DMS114 treated with DMSO at 0.1 percent for 48 hours (cell line): ENCODE results near the gene E2F6.

Experiments
- DNase-seq: peaks from one replicate; lab custom pipeline; 2025; ENCODE audit not compliant: unreplicated experiment; lab: John Stamatoyannopoulos, UW

E2F6 gene

DNA sequence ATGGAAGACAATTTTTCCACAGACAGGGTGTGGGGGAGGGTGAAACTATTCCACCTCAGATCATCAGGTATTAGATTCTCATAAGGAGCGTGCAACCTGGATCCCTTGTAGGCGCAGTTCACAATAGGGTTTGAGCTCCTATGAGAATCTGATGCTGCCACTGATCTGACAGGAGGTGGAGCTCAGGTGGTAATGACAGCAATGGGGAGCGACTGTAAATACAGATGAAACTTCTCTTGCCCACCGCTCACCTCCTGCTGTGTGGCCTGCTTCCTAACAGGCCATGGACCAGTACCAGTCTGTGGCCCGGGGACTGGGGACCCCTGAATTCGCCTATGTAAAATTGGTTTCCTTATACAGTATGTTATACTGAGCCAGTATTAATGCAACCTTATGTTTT, 27.3 kb upstream of the E2F6 start:
- DNase-seq: no peak

DNA sequence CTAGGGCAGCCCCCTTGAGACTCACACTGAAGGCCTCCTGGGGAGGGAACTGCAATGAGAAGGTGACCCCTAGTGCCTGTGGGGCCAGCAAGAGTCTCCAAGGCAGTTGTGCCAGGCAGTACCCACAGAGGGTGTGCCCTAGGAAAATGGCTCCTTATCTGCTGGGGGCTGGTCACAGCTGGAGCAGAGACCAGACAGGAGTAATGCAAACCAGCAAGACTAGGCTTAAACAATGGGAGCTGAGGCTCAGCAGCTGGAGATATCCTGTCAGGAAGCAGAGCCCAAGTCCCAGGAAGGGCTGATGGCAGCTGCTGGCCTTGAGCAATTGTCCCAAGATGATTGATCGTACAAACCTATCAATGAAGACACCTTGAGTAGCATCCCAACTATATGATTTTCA, 26.8 kb upstream of the E2F6 start:
- no peak for DNase-seq

DNA sequence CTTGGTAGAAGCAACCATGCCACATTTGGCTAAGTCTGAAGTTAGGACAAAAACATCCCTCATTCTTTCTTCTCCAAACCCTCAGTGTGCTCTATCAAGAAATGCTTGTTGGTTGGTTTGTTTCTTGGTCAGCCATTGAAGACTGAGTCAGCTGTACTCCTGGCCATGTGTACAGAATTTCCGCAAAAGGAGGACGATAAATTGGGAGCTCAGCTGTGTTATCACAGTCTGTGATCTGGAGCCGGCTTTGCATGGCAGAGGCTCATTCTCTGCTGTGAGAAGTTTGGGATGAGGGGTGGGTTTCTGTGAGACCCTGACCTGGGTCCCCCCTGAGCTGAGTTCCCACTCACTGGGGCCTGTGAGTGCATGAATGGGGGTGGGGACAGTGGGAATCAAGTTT, 26.3 kb upstream of the E2F6 start:
- no peak for DNase-seq

DNA sequence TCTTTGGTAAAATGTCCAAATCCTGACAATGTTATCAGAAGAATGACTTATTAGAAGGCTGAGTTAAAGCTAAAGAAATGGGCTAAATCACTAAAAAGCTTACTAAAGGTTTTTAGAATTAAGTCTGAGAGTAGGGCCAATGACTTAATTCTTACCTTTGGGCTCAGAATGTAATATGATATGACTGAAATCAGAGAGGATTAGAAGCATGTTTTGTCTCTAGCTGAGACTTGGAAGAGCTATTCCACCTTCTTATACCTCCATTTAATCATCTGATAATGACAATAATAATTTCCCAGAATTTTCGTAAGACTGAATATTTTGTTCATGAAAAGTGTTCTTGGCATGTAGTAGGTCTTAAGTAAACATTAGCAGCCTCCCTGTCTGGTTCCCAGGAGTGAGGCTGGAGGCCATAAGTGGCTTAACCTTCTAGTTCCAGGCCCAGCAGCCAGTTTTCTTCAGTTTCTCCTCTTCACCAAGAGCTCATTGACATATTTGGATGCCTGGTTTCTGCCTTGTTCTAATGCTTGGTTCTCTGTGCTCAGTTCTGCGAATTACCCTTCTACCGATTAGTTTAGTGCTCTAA, 25.5 kb upstream of the E2F6 start:
- DNase-seq: no peak

DNA sequence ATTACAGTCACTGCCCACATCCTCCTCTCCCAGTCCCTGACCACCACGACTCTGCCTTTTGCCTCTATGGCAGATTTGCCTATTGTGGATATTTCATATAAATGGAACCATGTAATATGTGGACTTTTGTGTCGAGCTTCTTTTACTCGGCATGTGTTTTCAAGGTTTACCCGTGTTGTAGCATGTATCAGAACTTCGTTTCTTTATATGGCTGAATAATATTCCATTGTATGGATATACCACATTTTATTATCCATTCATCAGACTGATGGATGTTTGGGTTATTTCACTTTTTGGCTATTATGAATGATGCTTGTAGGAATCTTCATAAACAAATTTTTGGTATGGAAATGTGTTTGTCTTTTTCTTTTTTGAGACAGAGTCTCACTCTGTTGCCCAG, 24.2 kb upstream of the E2F6 start:
- DNase-seq: no peak

DNA sequence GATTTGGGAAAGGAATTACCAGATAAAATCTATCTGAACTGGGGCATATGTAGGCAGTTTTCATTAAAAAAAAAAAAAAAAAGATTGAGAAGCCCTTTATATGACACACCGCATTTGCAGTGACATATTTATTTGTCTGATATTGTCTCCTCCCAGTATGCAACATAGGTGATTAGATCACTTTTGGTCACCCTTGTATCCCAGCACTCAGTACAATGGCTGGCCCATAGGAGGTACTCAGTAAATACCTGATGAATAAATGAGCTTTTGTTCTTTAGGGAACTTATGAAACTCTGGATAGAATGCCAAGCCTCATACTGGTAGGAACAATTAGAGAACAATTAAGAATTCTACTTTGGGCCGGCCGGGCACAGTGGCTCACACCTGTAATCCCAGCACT, 22.8 kb upstream of the E2F6 start:
- DNase-seq: no peak

DNA sequence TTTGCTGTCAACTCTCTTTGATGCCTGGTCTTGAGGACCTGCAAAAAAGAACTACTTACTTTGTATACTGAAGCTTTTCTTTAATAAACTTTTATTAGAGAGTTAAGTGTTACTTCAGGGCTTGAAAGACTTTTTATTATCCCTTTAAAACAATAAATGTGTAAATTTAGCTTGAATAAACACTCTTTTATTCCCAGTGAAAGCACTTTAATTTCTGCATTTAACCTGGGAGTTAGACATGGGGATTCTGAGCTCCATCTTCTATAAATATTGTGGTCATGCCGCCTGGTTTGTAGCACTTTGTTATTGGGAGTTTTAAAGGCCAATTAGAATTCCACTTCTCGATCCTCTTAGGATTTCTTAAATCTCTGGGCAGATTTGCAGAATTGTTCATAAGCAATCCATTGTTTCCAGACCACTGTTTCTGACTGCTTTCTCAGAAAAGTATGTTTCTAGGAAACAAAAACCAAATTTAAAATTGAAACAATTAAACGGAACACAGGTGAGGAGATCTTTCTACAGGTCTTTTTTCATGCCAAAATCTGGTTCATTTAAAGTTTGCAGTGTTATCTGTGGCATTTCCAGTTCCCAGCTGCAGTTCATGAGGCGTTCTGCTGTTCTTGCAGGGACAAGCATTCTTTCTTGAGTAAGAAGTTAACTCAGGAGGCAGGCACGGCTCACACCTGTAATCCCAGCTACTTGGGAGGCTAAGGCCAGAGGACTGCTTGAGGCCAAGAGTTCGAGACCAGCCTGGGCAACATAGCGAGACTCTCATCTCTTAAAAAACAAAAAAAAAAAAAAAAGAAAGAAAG, 18.1 kb upstream of the E2F6 start:
- DNase-seq: no peak

DNA sequence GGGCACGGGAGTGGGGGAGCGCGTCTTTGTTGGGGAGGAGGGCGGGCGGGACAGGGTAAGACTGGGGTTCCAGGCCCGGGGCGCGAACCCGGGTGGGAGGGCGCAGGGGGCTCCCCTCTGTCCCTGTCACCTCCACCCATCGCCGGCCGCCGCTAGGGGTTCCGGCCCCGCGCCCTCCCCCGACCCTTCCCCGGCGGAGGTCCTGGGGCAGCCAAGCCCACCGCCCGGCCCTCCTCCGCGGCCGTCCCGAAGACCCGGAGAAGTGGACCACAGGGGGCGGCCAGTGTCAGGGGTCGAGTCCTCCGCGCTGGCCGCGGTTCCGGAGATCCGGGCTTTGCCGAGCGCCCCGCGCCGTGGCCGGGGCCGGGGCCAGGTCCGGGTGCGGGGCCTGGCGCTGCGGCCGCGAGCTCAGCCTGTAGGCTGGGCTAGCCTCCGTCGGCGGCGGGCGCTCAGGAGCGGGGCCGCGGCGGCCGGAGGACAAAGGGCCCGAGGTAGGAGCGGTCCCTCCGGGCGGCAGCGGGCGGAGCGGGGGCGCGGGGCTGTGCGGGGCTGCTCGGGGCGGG, 16.6 kb upstream of the E2F6 start:
- no peak for DNase-seq

DNA sequence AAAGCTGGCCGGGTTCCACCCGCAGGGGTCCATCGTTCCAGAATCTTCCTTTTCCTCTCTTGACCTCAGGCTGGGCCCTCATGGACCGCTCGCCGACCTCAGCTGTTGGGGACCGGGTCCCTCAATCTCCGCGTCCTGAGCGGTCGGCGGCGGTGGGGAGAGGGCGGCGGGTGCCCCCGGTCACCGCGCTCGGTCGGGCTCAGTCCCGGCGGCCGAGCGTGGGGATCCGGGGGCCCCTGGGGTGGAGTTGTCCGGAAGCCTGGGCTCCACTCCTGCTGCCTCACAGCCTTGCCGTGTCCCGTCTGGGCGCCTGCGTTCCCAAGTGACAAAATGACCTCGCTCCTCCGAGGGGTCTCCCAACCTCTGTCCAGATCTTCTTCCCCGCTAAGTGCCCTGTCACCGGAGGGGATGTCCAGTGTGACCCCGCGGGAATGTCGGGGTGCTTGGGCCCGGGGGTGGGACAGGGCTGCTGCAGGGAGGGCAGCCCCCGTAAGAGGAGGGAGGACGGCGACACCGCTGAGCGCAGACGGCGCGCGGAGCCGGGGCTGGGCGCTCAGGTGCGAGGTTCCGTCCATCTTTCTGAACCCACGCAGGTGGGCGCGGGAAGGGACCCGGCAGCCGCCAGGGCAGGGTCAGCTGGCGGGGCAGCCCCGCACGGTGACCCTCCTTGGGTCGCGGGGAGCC, 16.0 kb upstream of the E2F6 start:
- DNase-seq: no peak

DNA sequence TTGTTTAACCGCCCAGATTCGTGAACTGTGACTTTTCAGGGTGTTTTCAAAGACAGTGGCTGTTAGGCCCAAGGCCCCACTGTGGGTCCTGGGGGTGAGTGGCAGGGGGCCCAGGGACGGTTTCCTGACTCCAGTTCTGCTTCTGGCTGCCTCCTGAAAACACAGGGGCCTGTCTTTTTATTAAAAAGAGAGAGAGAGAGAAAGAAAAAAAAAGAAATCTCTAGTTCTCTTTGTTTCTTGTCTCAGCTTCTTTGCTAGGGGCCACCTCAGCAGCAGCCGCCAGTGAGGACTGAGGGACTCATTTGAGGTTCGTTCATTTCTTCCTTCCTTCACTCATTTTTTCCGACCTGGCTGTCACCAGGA, 15.4 kb upstream of the E2F6 start:
- no peak for DNase-seq

DNA sequence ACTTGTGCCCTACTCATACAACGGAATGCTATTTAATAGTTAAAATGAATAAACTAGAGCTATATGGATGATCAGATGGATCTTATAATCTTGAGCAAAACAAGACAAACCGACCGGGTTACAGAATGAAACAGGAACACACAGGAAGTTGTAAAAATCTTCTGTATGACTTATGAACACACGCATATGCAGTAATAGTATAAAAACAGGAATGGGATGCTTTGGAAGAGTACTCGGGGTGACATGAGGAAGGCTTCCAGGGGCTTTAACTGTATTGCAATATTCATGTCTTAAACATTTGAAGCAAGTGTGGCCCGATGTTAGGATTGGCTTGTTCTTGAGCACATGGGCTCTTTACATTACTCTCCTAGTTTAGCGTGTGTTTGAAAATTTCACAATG, 14.9 kb upstream of the E2F6 start:
- DNase-seq: no peak

DNA sequence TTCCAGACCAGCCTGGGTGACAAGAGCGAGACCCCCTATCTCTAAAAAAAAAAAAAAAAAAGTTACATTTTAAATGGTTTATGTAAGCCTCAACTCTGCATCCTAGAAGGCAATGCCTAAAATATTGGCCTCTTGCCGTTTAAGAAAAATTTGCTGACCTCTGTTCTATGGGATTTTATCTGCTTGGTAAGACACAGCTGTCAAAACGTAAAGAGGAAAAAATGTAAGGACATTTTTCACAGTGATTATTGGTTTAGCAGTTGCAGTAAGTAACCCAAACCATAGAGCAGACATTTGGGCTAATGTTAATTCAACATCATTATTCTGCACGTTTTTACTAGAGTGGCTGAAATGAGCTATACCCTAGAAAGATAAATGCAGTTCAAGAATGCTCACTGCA, 14.4 kb upstream of the E2F6 start:
- DNase-seq: no peak

DNA sequence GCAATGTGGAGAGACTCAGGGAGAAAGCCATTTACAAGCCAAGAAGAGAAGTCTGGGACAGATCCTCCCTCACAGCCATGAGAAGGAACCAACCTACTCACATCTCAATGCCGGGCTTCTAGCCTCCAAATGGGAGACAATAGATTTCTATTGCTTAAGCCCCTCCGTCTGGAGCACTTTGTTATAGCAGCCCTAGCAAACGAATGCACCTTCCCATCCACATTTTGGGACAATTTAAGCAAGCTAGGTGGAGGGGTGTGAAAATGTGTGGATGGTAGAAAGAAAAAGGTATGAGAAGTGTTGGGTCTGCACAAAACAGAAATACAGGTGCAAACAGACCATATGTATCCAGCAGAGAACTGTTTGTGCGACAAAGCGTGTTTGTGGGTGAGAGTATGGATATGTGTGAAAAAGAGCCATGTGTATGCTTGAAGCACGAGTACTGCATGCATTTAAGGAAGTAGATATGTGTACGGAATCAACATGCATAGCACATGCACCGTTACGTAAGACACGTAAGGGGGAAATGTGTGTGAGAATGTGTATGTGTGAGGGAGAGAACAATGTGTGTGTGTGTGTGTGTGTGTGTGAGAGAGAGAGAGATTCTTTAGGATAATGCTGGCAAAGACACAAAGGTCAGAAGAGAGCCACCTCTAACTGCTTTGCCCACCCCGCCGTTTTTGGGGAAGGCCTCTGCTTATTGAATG, 13.1 kb upstream of the E2F6 start:
- DNase-seq: no peak

DNA sequence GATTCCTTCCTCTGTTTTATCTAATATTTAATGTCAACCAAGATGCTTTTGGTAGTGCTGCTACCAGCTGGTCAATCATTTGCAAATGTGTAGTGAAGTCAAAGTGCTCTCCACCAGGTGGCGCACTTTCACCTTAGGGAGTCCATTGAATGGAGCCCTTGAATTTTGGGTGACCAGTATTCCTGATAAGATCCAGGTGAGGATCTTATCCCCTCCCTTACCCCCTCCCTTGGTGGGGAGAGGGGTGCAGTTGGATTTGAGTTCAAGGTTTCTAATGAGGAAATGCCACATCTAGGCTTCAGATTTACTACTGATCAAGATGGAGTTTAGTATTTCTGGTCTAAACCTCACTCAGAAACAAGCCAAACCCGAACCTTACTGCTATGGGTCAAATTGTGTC, 12.0 kb upstream of the E2F6 start:
- peak; percentile 53 for DNase-seq

DNA sequence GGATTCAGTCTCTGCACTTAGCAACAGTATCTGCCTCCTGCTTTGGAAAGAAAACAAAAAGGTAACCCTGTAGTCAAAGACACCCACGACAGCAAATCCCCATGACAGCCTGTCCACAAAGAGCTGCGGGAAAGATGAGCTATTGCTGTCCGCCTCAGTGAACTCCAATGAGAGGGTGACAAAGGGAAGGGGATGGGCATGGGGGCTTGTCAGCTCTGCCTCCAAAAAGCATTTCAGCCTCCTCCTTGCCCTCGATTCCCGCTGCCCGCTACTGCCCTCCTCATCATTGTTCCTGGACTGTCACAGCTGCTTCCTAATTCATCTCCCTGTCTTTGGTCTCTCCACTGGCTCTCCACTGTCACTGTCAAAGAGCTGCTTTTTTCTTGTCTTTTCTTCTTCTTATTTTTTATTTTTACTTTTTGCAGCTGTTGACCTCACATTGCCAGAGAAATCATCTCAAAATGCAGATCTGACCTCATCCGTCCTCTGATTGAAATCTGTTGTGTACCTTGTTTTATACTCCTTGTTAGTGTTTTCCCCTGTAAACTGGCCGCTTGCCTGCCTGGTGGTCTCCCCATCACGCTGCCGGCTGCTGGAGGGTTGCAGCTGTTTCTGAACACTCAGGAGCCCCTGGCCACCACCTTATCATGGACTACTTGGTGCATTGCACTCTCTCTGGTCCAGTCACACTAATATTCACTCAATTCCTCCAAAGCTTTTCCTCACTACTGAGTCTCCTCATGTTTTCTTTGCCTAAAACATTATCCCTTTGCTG, 7.9 kb upstream of the E2F6 start:
- DNase-seq: no peak

DNA sequence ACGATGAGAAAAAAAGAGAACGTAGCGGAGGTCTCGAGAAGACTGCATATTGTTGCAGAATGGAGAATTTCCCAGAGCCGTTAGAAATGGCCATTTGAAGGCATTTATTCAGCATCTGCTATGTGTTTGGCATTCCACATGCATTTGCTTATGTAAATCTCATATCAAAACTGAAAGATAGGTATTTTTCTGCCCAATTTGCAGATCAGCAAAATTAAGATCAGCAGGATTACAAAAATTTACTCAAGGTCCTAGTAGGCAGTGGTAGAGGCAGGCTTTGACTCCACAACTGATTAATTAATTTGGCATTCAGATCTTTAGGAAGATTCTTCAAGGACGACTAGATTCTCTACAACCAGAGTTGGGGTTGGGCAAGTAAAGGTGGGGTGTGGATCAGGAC, 1.8 kb upstream of the E2F6 start:
- no peak for DNase-seq

DNA sequence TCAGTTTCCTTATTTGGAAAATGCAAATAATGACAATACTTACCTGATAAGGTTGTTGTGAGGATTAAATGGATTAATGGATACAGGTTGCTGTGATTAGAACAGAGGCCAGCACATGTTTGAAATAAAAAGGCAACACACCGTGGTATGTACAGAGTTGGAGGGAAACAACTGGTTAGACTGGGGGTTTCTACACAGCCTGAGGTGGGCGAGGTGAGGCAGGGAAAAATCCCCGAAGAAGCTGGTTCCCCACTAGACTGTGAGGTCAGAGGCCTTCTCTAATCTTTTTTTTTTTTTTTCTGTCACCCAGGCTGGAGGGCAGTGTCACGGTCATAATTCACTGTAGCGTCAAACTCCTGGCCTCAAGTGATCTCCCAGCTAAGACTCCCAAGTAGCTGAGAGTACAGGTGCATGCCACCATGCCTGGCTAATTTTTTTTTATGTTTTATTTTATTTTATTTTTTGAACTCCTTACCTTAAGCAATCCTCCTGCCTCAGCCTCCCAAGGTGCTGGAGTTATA, 1.2 kb upstream of the E2F6 start:
- no peak for DNase-seq

DNA sequence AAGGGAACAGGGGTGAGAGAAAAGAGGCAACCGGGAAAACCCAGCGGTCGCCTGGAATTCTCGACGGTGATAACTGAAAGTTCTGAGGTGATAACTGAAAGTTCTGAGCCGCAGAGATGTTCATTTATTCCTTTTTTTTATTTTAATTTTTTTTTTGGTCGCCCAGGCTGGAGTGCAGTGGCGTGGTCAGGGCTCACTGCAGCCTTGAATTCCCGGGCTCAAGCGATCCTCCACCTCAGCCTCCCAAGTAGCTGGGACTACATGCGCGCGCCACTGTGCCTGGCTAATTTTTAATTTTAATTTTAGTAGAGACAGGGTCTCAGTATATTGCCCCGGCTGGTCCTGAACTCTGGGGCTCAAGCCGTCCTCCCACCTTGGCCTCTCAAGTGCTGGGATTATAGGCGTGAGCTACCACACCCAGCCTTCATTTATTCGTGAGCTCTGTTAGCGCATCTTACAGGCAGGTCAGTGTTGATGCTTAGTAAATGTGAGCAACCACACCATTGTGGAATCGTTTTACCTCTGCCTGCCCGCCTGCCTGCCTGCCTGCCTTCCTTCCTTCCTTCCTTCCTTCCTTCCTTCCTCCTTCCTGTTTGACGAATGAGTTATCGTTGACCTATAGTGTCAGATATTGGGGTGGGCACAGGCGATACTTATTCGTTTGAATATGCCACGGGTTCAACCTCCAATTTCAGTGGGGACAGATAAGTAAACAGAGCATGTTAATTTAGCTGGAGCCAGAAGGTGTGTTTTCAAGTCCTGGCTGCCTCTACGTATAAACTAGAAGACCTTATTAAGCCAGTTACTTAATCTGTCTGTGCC, 557 bp upstream of the E2F6 start:
- DNase-seq: no peak

DNA sequence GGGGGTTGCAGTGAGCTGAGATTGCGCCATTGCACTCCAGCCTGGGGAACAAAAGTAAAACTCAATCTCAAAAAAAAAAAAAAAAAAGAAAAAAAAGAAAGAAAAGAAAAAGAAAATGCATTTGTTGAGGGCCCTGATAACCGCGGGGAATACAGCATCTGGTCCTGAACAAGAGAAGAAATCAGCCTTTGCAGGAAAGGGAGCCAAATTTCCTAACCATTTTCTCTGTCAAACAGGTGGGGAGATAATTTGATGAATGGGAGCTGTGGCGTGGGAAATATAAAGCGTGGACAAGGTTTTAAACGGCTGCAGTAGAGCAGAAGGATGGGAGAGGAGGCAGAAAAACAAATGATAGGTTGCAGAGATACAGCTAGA, 864 bp downstream of the E2F6 start:
- no peak for DNase-seq

DNA sequence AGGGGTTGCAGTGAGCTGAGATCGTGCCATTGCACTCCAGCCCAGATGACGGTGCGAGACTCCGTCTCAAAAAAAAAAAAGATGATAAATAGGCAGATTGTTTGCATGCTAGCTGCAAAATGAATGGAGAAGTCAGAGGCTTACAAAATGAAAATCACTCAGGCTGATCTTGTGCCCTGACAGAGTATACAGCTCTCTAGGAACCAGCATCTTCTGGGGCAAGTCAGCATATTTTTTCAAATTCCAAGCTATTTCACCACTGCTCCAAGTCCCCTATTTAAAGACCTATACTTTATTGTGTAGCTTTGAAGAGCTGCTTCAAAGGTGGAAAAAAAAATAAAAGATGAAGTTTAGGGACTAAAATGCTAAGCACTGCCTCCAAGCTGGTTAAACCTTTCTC, 6.1 kb downstream of the E2F6 start:
- no peak for DNase-seq
